ENCODE results near the gene ENOX1.

GRCh38 chr13:43787518-43787891 lies 733 bp upstream of the ENOX1 start:
- TF ChIP-seq CTBP1 (IDR thresholded peaks at IDR 0.05; ENCODE audit: borderline replicate concordance) (no peak), FOXA1 (IDR thresholded peaks at IDR 0.05) (no peak), NFRKB (IDR thresholded peaks at IDR 0.05) (no peak), BHLHE40 (IDR thresholded peaks at IDR 0.05; ENCODE audit: borderline replicate concordance) (no peak), ELF4 (IDR thresholded peaks at IDR 0.05) (no peak)
